T follicular helper cell (primary cell): Measurements from ENCODE around the gene DCTN2.
A peak's percentile ranks its signal among the peaks of the same experiment; 100 is the strongest.
"Not testable (repeated sequence)": the region's sequence is repeated elsewhere in the genome, so short reads cannot be mapped to it uniquely, and the experiment has no call there.

Experiments
- DNase-seq: peaks from one replicate; pipeline ENCODE4 v3.0.0-alpha.2; 2020; ENCODE audit warnings: low read depth
- total RNA-seq, 2 experiments: gene quantifications; one replicate each; lab custom pipeline; 2026; lab: John Stamatoyannopoulos, UW

Gene DCTN2
- 72.3 to 91.1 reads per million in 2 experiments for total RNA-seq

- peak; percentile 89 for DNase-seq
These were observed at the start of gene DCTN2 for GRCh38 chr12:57546438-57547287. Gene DCTN2, minus strand, starts transcription at chr12:57547192. Its CDS starts 129 bp downstream, at chr12:57547063.

GRCh38 chr12:57593187-57593586 lies 46.2 kb upstream of the DCTN2 start:
- DNase-seq: no peak

GRCh38 chr12:57592551-57593165 lies 45.7 kb upstream of the DCTN2 start:
- no peak for DNase-seq

- no peak for DNase-seq
These were observed 44.9 kb upstream of the DCTN2 start for GRCh38 chr12:57591782-57592325.

- peak; percentile 65 for DNase-seq
These were observed 44.1 kb upstream of the DCTN2 start, which contains the start of gene PIP4K2C for GRCh38 chr12:57590864-57591781. Gene PIP4K2C, plus strand, starts transcription at chr12:57591192. Its CDS starts 98 bp downstream, at chr12:57591290.

GRCh38 chr12:57590479-57590863 lies 43.5 kb upstream of the DCTN2 start:
- no peak for DNase-seq

- not testable (repeated sequence) for DNase-seq
These were observed 42.1 kb upstream of the DCTN2 start for GRCh38 chr12:57588951-57589610.

- DNase-seq: no peak
These were observed 39.9 kb upstream of the DCTN2 start for GRCh38 chr12:57586832-57587429.

GRCh38 chr12:57586128-57586527 lies 39.1 kb upstream of the DCTN2 start:
- DNase-seq: no peak

GRCh38 chr12:57585156-57585555 lies 38.2 kb upstream of the DCTN2 start:
- DNase-seq: no peak

- no peak for DNase-seq
These were observed 37.7 kb upstream of the DCTN2 start for GRCh38 chr12:57584690-57585089.

GRCh38 chr12:57584050-57584449 lies 37.1 kb upstream of the DCTN2 start:
- DNase-seq: no peak

GRCh38 chr12:57583008-57583831 lies 36.2 kb upstream of the DCTN2 start:
- DNase-seq: peak; percentile 50

GRCh38 chr12:57582440-57582839 lies 35.4 kb upstream of the DCTN2 start:
- DNase-seq: no peak

- DNase-seq: no peak
These were observed 34.8 kb upstream of the DCTN2 start for GRCh38 chr12:57581802-57582201.

- no peak for DNase-seq
These were observed 33.4 kb upstream of the DCTN2 start for GRCh38 chr12:57580466-57580795.

GRCh38 chr12:57579677-57580465 lies 32.9 kb upstream of the DCTN2 start:
- DNase-seq: no peak

GRCh38 chr12:57579011-57579410 lies 32.0 kb upstream of the DCTN2 start:
- no peak for DNase-seq
